GM23248 (cell line): Measurements from ENCODE around the gene CLVS2.

Experiments used
- EZH2 ChIP-seq: fragments of 200-600 bp; sonication (generic); IDR thresholded peaks from 2 replicates; pipeline ENCODE4 v1.6.1; 2018; ENCODE audit warnings: antibody characterized with exemption, mild to moderate bottlenecking; ENCODE audit not compliant: insufficient read depth, poor library complexity, severe bottlenecking
- EZH2phosphoT487 ChIP-seq: fragments of 200-600 bp; sonication (generic); IDR thresholded peaks from 2 replicates; pipeline ENCODE4 v1.6.1; 2018; ENCODE audit warnings: antibody characterized with exemption, moderate library complexity, mild to moderate bottlenecking, low read depth; ENCODE audit not compliant: insufficient read depth

DNA sequence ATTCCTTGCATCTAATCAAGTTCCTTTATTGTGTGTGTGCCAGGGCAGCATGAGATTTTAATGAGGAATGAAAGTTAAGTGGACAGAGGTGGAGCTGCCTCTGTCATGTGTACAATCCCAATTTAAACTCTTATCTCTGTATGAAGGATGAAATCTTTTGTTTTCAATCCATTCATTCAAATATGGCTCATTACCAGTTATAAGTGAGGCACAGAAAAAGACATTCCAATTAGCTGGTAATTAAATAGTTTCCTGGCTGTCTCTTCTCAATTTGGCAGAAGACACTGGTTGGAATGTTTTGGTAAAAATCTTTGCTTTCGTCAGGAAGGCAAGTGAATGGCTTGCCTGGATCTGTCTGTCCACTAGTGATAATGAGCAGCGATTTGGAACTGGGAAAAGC is 46.4 kb downstream of the CLVS2 start:
- TF ChIP-seq EZH2 (no peak), EZH2phosphoT487 (no peak)
